Right cardiac atrium (tissue), 5 donors: ENCODE data around the gene FAM111B. TPM values are rescaled to one million over a fixed set of nuclear protein-coding genes. Genes with fewer than 3 reads are reported as not detected.

ENCODE experiments used
- polyA plus RNA-seq: library from polyadenylated mRNA; stranded (reverse); fragments of 200-250 nt; gene quantifications from one replicate; pipeline ENCODE4 v1.2.3, GENCODE V29; 2013
- total RNA-seq, 4 donors: library from RNA; stranded (reverse); fragmentation: NEBNext Ultra II Directional; extraction: Animal tissue kit (Norgen Biotek cat#: 25700); gene quantifications; one replicate each; pipeline ENCODE4 v1.2.1, GENCODE V29; 2021
- donor health status: healthy with polysubstance abuse.
- donor health status: DM: no; HTN: yes; CAD: no.
- donor health status: DM: no; HTN: no; CAD: no.
- donor health status: DM: no; HTN: yes; CAD: no; lungs with severe emphysema.
- donor health status: DM: yes; HTN: yes; CAD: no.

The FAM111B gene
- total and polyA plus RNA-seq, 5 donors: 0.05 to 2.5 (median 0.54) TPM; not detected in 1

Other genes starting within 250 kb of the FAM111B start
- gene GLYATL1, start 167.7 kb upstream of the FAM111B start, total RNA-seq: not detected
- not detected for gene GLYATL1, start 167.7 kb upstream of the FAM111B start, polyA plus RNA-seq
- gene GLYATL1B, start 20.9 kb upstream of the FAM111B start, total RNA-seq: not detected
- not detected for gene GLYATL1B, start 20.9 kb upstream of the FAM111B start, polyA plus RNA-seq
- 10 to 100 TPM in 3 of 4 donors, 1 to 10 TPM in 1; 9.1 to 12.2 (median 10.5) TPM for gene FAM111A, start 35.6 kb downstream of the FAM111B start, total RNA-seq
- gene FAM111A, start 35.6 kb downstream of the FAM111B start, polyA plus RNA-seq: 7.0 TPM
- gene DTX4, start 64.9 kb downstream of the FAM111B start, total RNA-seq: 1 to 10 TPM; 1.6 to 3.4 (median 1.7) TPM
- gene DTX4, start 64.9 kb downstream of the FAM111B start, polyA plus RNA-seq: 0.70 TPM
- gene MPEG1, start 105.7 kb downstream of the FAM111B start, total RNA-seq: 10 to 100 TPM; 13.5 to 20.9 (median 18.9) TPM
- 1.9 TPM for gene MPEG1, start 105.7 kb downstream of the FAM111B start, polyA plus RNA-seq